SW 1271 (cell line): ENCODE data around the gene DLX2.

Experiments
- DNase-seq, 2 experiments: peaks; one replicate each; lab custom pipeline; 2025; lab: John Stamatoyannopoulos, UW

DLX2 gene

DNA sequence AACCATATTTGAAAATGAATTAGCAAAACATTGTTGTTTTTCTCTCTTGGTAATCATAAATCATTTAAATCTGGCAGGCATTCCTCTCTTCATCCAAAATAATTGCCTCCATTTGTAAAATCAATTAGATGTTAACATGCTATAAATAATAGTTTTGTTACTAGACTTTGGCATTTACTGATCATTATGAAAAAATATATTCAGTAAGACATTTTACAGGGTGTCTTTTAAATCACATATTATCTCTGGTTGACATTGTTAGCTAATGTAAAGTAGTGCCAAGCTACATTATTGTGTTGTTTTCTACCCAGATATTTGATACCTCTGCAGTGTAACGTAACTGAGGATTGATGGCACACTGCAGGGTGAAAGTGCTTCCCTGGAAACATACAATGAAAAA, 49.2 kb downstream of the DLX2 start:
- DNase-seq, result no peak

- DNase-seq, result no peak
Measured at GRCh38 chr2:172052000-172052983, 50.4 kb downstream of the DLX2 start.

- no peak for DNase-seq
Measured at GRCh38 chr2:172050479-172051125, 52.1 kb downstream of the DLX2 start.

DNA sequence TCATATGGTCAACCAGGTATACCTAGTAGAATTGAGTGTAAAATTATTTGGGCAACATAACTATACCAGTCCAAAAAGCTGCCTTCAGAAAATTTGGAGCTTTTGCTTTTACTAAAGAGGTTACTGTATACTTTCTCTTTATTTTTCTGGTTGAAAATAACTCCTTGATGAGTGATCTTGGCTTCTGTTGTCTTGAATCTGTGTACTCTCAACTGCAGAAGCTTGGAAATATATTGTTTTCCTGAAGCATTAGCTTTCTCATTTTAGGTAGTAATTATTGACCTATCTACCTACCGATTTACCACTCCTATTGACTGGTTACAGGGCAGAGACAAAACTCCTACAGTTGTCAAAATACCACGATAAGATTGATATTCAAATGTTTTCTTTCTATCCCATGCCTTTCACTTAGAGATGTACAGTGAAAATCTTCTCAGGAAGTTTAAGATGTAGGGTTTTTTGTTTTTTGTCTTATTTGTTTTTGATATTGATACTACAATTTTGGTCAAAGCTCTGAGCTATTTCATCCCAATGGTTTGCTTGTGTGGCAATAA, 53.1 kb downstream of the DLX2 start:
- DNase-seq, result no peak
